ENCODE results near the gene ZNF177.

ZNF177 gene

GRCh38 chr19:9323919-9324583 lies 38.8 kb upstream of the ZNF177 start, which contains the start of gene ZNF559:
ZNF559 (plus strand) TSS chr19:9324179; CDS start chr19:9338550, 14,371 bp downstream.
- no CpG with 5 or more reads among the region's 48 CpGs for WGBS (ENCODE audit: extremely low coverage, insufficient coverage, low lambda C conversion rate)
- Histone ChIP-seq H3K23ac (ENCODE audit: low read length) (no peak within 1 kb of the TSS), H3K9ac (ENCODE audit: low read length) (peak within 1 kb of the TSS; percentile 83), H2BK120ac (ENCODE audit: low read depth, low read length) (no peak within 1 kb of the TSS), H4K8ac (ENCODE audit: low read depth, low read length) (no peak within 1 kb of the TSS), H3K79me1 (ENCODE audit: low read length) (peaks cover 5% of the 10 kb centered on the region), H3K4me1 (ENCODE audit: control insufficient read depth, low read depth, low read length) (peaks cover 3% of the 10 kb centered on the region), H2AK5ac (ENCODE audit: low read length) (peak within 1 kb of the TSS; percentile 58), H4K5ac (ENCODE audit: low read length) (peak within 1 kb of the TSS; percentile 56), H3K18ac (ENCODE audit: low read length) (peak within 1 kb of the TSS; percentile 29), H3K56ac (ENCODE audit: low read length) (peak within 1 kb of the TSS; percentile 79), H2BK15ac (replicated peaks; ENCODE audit: low read depth) (no peak within 1 kb of the TSS), H3K79me2 (ENCODE audit: control insufficient read depth, insufficient read depth, low read length) (peaks cover 8% of the 10 kb centered on the region), H3K4ac (ENCODE audit: low read depth, low read length) (no peak within 1 kb of the TSS), H3K27ac (ENCODE audit: low read depth, low read length) (peak within 1 kb of the TSS; percentile 47), H3K27me3 (ENCODE audit: insufficient read depth, low read length, poor library complexity) (no peaks in the 10 kb centered on the region), H3K36me3 (ENCODE audit: control insufficient read depth, insufficient read depth, low read length) (no peaks in the 10 kb centered on the region), H3K4me3 (ENCODE audit: low read length) (peak within 1 kb of the TSS; percentile 59), H2BK5ac (ENCODE audit: low read length) (no peak within 1 kb of the TSS), H3K4me2 (ENCODE audit: low read length) (peak within 1 kb of the TSS; percentile 89)
- DNase-seq, result peak; percentile 98

GRCh38 chr19:9324584-9324962 lies 38.2 kb upstream of the ZNF177 start:
- Histone ChIP-seq H3K4me3 (ENCODE audit: low read length) (peak overlapping the region; percentile 59), H3K4me1 (ENCODE audit: control insufficient read depth, low read depth, low read length) (peaks cover 3% of the 10 kb centered on the region), H2BK5ac (ENCODE audit: low read length) (no peak overlapping the region), H3K18ac (ENCODE audit: low read length) (peak overlapping the region; percentile 29), H4K5ac (ENCODE audit: low read length) (peak overlapping the region; percentile 56), H3K56ac (ENCODE audit: low read length) (peak overlapping the region; percentile 79), H3K4me2 (ENCODE audit: low read length) (peak overlapping the region; percentile 89), H3K36me3 (ENCODE audit: control insufficient read depth, insufficient read depth, low read length) (no peaks in the 10 kb centered on the region), H3K27me3 (ENCODE audit: insufficient read depth, low read length, poor library complexity) (no peaks in the 10 kb centered on the region), H2AK5ac (ENCODE audit: low read length) (peak overlapping the region; percentile 58), H2BK15ac (replicated peaks; ENCODE audit: low read depth) (no peak overlapping the region), H2BK120ac (ENCODE audit: low read depth, low read length) (no peak overlapping the region), H3K79me1 (ENCODE audit: low read length) (peaks cover 5% of the 10 kb centered on the region), H3K79me2 (ENCODE audit: control insufficient read depth, insufficient read depth, low read length) (peaks cover 8% of the 10 kb centered on the region), H3K23ac (ENCODE audit: low read length) (no peak overlapping the region), H3K27ac (ENCODE audit: low read depth, low read length) (peak overlapping the region; percentile 47), H3K4ac (ENCODE audit: low read depth, low read length) (no peak overlapping the region), H3K9ac (ENCODE audit: low read length) (peak overlapping the region; percentile 83), H4K8ac (ENCODE audit: low read depth, low read length) (no peak overlapping the region)
- no CpG with 5 or more reads among the region's 9 CpGs for WGBS (ENCODE audit: extremely low coverage, insufficient coverage, low lambda C conversion rate)
- DNase-seq, result no peak

DNA sequence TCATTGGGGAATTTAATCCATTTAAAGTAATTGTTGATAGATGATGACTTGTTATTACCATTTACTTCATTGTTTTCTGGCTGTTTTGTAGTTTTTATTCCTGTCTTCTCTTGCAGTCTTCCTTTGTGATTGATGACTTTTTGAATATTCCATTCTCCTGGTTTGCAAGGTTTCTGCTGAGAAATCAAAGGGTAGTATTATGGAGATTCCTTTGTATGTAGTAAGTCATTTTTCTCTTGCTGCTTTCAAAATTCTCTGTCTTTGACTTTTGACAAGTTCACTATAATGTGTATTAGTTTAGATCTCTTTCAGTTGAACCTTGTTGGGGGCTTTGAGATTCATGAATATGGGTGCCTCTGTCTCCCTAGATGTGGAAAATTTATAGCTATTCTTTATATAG lies 32.8 kb upstream of the ZNF177 start:
- no peak overlapping the region for H3K4me3 ChIP-seq (ENCODE audit: low read length)
- peaks cover 1% of the 10 kb centered on the region for H3K36me3 ChIP-seq (ENCODE audit: control insufficient read depth, insufficient read depth, low read length)

DNA sequence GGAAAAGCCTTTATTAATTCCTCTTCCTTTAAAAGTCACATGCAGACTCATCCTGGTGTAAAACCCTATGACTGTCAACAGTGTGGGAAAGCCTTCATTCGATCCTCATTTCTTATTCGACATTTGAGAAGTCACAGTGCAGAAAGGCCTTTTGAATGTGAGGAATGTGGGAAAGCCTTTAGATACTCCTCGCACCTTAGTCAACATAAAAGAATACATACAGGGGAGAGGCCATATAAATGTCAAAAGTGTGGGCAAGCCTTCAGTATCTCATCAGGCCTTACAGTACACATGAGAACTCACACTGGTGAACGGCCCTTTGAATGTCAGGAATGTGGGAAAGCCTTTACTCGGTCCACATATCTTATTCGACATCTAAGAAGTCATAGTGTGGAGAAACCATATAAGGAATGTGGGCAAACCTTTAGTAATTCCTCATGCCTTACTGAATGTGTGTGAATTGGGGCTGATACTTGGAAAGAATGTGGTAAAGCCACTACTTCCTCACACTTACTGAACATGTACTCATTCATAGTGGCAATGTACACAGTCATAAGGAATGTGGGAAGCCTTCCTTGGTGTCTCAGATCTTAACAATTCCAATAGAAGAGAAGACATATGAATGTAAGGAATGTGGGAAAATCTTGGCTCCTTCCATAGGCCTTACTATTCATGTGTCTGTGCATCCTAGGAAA lies 20.1 kb upstream of the ZNF177 start:
- H3K9ac ChIP-seq (ENCODE audit: low read length), result no peak overlapping the region
- H2AK5ac ChIP-seq (ENCODE audit: low read length), result no peak overlapping the region
- no peak overlapping the region for H3K4me2 ChIP-seq (ENCODE audit: low read length)
- no peaks in the 10 kb centered on the region for H3K27me3 ChIP-seq (ENCODE audit: insufficient read depth, low read length, poor library complexity)
- no peak overlapping the region for H2BK15ac ChIP-seq (replicated peaks; ENCODE audit: low read depth)
- H4K8ac ChIP-seq (ENCODE audit: low read depth, low read length), result no peak overlapping the region
- no peaks in the 10 kb centered on the region for H3K79me2 ChIP-seq (ENCODE audit: control insufficient read depth, insufficient read depth, low read length)
- peak overlapping the region; percentile 19 for H3K4me3 ChIP-seq (ENCODE audit: low read length)
- no peak overlapping the region for H3K56ac ChIP-seq (ENCODE audit: low read length)
- H2BK120ac ChIP-seq (ENCODE audit: low read depth, low read length), result no peak overlapping the region
- no CpG with 5 or more reads among the region's 6 CpGs for WGBS (ENCODE audit: extremely low coverage, insufficient coverage, low lambda C conversion rate)
- no peak overlapping the region for H3K23ac ChIP-seq (ENCODE audit: low read length)
- no peaks in the 10 kb centered on the region for H3K4me1 ChIP-seq (ENCODE audit: control insufficient read depth, low read depth, low read length)
- peaks cover 9% of the 10 kb centered on the region for H3K36me3 ChIP-seq (ENCODE audit: control insufficient read depth, insufficient read depth, low read length)
- no peaks in the 10 kb centered on the region for H3K79me1 ChIP-seq (ENCODE audit: low read length)
- no peak overlapping the region for H3K18ac ChIP-seq (ENCODE audit: low read length)
- no peak overlapping the region for H4K5ac ChIP-seq (ENCODE audit: low read length)
- H2BK5ac ChIP-seq (ENCODE audit: low read length), result no peak overlapping the region
- DNase-seq, result peak; percentile 42
- no peak overlapping the region for H3K4ac ChIP-seq (ENCODE audit: low read depth, low read length)
- no peak overlapping the region for H3K27ac ChIP-seq (ENCODE audit: low read depth, low read length)

More for the DNA sequence above, 32.8 kb upstream of the ZNF177 start:
- Histone ChIP-seq H4K5ac (ENCODE audit: low read length) (no peak overlapping the region), H3K18ac (ENCODE audit: low read length) (no peak overlapping the region), H2BK15ac (replicated peaks; ENCODE audit: low read depth) (no peak overlapping the region), H4K8ac (ENCODE audit: low read depth, low read length) (no peak overlapping the region), H3K27me3 (ENCODE audit: insufficient read depth, low read length, poor library complexity) (no peaks in the 10 kb centered on the region), H3K79me2 (ENCODE audit: control insufficient read depth, insufficient read depth, low read length) (peaks cover 6% of the 10 kb centered on the region), H3K23ac (ENCODE audit: low read length) (no peak overlapping the region), H3K4ac (ENCODE audit: low read depth, low read length) (no peak overlapping the region), H2BK5ac (ENCODE audit: low read length) (no peak overlapping the region), H3K9ac (ENCODE audit: low read length) (no peak overlapping the region), H2BK120ac (ENCODE audit: low read depth, low read length) (no peak overlapping the region), H3K4me2 (ENCODE audit: low read length) (no peak overlapping the region), H3K27ac (ENCODE audit: low read depth, low read length) (no peak overlapping the region), H3K79me1 (ENCODE audit: low read length) (peaks cover 6% of the 10 kb centered on the region), H3K56ac (ENCODE audit: low read length) (no peak overlapping the region), H3K4me1 (ENCODE audit: control insufficient read depth, low read depth, low read length) (no peaks in the 10 kb centered on the region), H2AK5ac (ENCODE audit: low read length) (no peak overlapping the region)
- no peak for DNase-seq

DNA sequence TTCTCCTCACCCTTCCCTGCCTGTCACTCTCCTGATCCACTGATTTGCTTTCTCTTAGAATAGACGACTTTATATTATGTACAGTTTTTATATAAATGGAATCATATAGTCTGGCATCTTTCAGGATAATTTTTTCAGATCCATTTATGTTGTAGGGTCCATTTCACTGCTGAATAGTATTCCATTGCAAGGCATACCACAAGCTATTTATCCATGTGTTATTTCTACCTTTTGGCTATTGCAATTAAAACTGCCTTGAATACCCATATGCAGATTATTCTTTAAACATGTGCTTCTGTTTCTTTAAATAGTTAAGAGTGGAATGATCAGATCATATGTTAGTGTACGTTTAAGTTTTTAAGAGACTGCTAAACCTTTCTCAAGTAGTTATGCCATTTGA lies 17.8 kb upstream of the ZNF177 start:
- no peak overlapping the region for H3K9ac ChIP-seq (ENCODE audit: low read length)
- H3K4me3 ChIP-seq (ENCODE audit: low read length), result no peak overlapping the region
- no peak overlapping the region for H3K4ac ChIP-seq (ENCODE audit: low read depth, low read length)
- no peak overlapping the region for H3K56ac ChIP-seq (ENCODE audit: low read length)
- no CpG with 5 or more reads among the region's 2 CpGs for WGBS (ENCODE audit: extremely low coverage, insufficient coverage, low lambda C conversion rate)
- H3K4me1 ChIP-seq (ENCODE audit: control insufficient read depth, low read depth, low read length), result no peaks in the 10 kb centered on the region
- no peak overlapping the region for H3K23ac ChIP-seq (ENCODE audit: low read length)
- no peak overlapping the region for H2AK5ac ChIP-seq (ENCODE audit: low read length)
- H3K27ac ChIP-seq (ENCODE audit: low read depth, low read length), result no peak overlapping the region
- no peaks in the 10 kb centered on the region for H3K79me1 ChIP-seq (ENCODE audit: low read length)
- H3K79me2 ChIP-seq (ENCODE audit: control insufficient read depth, insufficient read depth, low read length), result no peaks in the 10 kb centered on the region
- no peak overlapping the region for H4K8ac ChIP-seq (ENCODE audit: low read depth, low read length)
- no peak overlapping the region for H2BK5ac ChIP-seq (ENCODE audit: low read length)
- no peaks in the 10 kb centered on the region for H3K27me3 ChIP-seq (ENCODE audit: insufficient read depth, low read length, poor library complexity)
- no peak overlapping the region for H3K4me2 ChIP-seq (ENCODE audit: low read length)
- H2BK120ac ChIP-seq (ENCODE audit: low read depth, low read length), result no peak overlapping the region
- no peak for DNase-seq
- no peak overlapping the region for H3K18ac ChIP-seq (ENCODE audit: low read length)
- H4K5ac ChIP-seq (ENCODE audit: low read length), result no peak overlapping the region
- peaks cover 9% of the 10 kb centered on the region for H3K36me3 ChIP-seq (ENCODE audit: control insufficient read depth, insufficient read depth, low read length)
- no peak overlapping the region for H2BK15ac ChIP-seq (replicated peaks; ENCODE audit: low read depth)

Measured in mesendoderm (in vitro differentiated cells).